OCI-LY3 (cell line): ENCODE results near the gene GCK.
A peak's percentile ranks its signal among the peaks of the same experiment; 100 is the strongest.

Experiments
- H2AFZ ChIP-seq: fragments of 200-600, 300-600 bp; shearing (Covaris generic); 2 replicates; pipeline ENCODE4 v1.6.0; 2014; ENCODE audit warnings: antibody characterized with exemption, low read depth, low read length
- H3K27ac ChIP-seq: fragments of 200-600, 300-600 bp; sonication (generic); 2 replicates; pipeline ENCODE4 v1.5.1; 2014; ENCODE audit warnings: mild to moderate bottlenecking, low read length, moderate library complexity, mixed read lengths
- H3K27me3 ChIP-seq: fragments of 200-600, 300-600 bp; sonication (generic); 2 replicates; pipeline ENCODE4 v1.6.1; 2014; ENCODE audit warnings: low read depth, low read length, mixed read lengths
- H3K36me3 ChIP-seq: fragments of 200-600, 300-600 bp; sonication (generic); replicated peaks from 2 replicates; pipeline ENCODE3; 2014; ENCODE audit warnings: low read depth, low read length, mixed read lengths
- H3K4me1 ChIP-seq: fragments of 300-600, 200-600 bp; sonication (generic); 2 replicates; pipeline ENCODE4 v1.6.1; 2014; ENCODE audit warnings: low read length, mixed read lengths
- H3K4me2 ChIP-seq: fragments of 200-600, 300-600 bp; sonication (generic); 2 replicates; pipeline ENCODE4 v1.6.1; 2014; ENCODE audit warnings: low read length, mixed read lengths
- H3K4me3 ChIP-seq: fragments of 300-600, 200-600 bp; sonication (generic); 2 replicates; pipeline ENCODE4 v1.5.1; 2014; ENCODE audit warnings: antibody characterized with exemption, mild to moderate bottlenecking, low read length, moderate library complexity
- H3K79me2 ChIP-seq: fragments of 300-600, 200-600 bp; shearing (Covaris generic); 2 replicates; pipeline ENCODE4 v1.6.1; 2014; ENCODE audit warnings: mild to moderate bottlenecking, low read length, mixed read lengths
- H3K9ac ChIP-seq: fragments of 300-600, 200-600 bp; shearing (Covaris generic); 2 replicates; pipeline ENCODE4 v1.6.0; 2014; ENCODE audit warnings: mild to moderate bottlenecking, low read length, moderate library complexity
- H3K9me3 ChIP-seq: fragments of 200-600, 300-600 bp; shearing (Covaris generic); 2 replicates; pipeline ENCODE4 v1.6.1; 2014; ENCODE audit warnings: low read length, mixed read lengths; ENCODE audit not compliant: insufficient read depth
- H4K20me1 ChIP-seq: fragments of 200-600, 300-600 bp; sonication (generic); 2 replicates; pipeline ENCODE4 v1.6.1; 2016; ENCODE audit warnings: low read length, mixed read lengths; ENCODE audit not compliant: insufficient read depth
- EZH2phosphoT487 ChIP-seq: fragments of 200-600 bp; shearing (Covaris generic); IDR thresholded peaks from 2 replicates; pipeline ENCODE4 v1.6.1; 2018; ENCODE audit warnings: antibody characterized with exemption, mixed run types, low read depth
- TF ChIP-seq, protein P1 (sequence below): fragments of 200-600, 300-600 bp; sonication (generic); IDR thresholded peaks from 2 replicates; pipeline ENCODE4 v1.5.1; 2014; ENCODE audit warnings: antibody characterized with exemption, low read length, low read depth

The GCK gene

DNA sequence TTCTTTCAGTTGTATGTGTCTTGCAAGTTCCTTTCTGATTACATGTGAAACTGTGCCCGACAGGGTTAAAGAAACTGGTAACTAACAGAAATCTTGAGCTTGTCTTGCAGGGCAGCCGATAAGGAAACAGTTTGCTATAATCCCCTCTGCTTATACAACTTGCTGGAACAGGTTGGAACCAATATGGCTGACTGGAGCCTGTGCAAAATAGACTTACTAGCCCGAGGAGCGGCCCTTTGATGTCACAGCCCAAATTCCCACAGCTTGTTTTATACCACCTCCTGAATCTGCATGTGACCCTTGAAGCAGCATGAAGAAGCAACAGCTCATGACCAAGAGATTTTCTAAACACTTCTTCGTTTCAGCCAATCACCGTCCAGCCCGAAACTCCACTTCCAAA lies 8.2 kb upstream of the GCK start:
- H2AFZ ChIP-seq, result no peak overlapping the region
- H3K4me2 ChIP-seq, result no peak overlapping the region
- no peak overlapping the region for H3K27ac ChIP-seq
- H3K4me3 ChIP-seq, result no peak overlapping the region
- no peak for TF ChIP-seq EZH2phosphoT487
- H3K4me1 ChIP-seq, result peaks cover 18% of the 10 kb centered on the region
- no peaks in the 10 kb centered on the region for H3K36me3 ChIP-seq
- no peak overlapping the region for H3K9ac ChIP-seq
- no peaks in the 10 kb centered on the region for H3K9me3 ChIP-seq
- 0 out of 2 replicates have a peak, but pooled peaks cover 2% of the 10 kb centered on the region for H3K27me3 ChIP-seq
- peaks cover 17% of the 10 kb centered on the region for H3K79me2 ChIP-seq
- no peaks in the 10 kb centered on the region for H4K20me1 ChIP-seq

DNA sequence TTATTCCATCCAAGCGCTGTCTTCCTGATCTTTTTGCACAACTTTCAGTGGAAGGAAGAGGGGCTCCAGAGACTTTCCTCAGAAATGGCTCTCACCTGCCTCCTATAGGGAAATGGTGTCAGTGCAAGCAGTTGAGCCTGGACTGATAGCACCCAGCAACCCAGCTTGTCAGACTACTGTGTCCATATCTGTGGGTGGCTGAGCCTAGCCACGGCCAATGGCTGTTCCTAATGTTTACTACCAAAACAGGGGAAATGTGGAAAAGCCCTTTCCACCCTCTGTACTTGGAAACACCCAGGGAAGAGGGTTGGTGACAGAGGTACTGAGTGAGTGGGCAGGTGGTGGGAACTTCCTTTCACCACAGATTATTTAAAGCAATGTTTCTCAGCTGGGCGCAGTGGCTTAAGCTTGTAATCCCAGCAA lies 7.2 kb upstream of the GCK start:
- Histone ChIP-seq H4K20me1 (no peaks in the 10 kb centered on the region), H3K9ac (no peak overlapping the region), H3K27ac (no peak overlapping the region), H3K36me3 (no peaks in the 10 kb centered on the region), H3K79me2 (peaks cover 7% of the 10 kb centered on the region), H3K4me1 (peaks cover 9% of the 10 kb centered on the region; the same call in 1 of the 2 replicates), H3K27me3 (peaks cover 2% of the 10 kb centered on the region; the same call in 1 of the 2 replicates), H3K4me3 (no peak overlapping the region), H3K4me2 (0 out of 2 replicates have a peak overlapping the region, but pooled peaks have one; percentile 8), H3K9me3 (no peaks in the 10 kb centered on the region), H2AFZ (peak overlapping the region; percentile 43; the same call in 1 of the 2 replicates)
- TF ChIP-seq, protein P1, sequence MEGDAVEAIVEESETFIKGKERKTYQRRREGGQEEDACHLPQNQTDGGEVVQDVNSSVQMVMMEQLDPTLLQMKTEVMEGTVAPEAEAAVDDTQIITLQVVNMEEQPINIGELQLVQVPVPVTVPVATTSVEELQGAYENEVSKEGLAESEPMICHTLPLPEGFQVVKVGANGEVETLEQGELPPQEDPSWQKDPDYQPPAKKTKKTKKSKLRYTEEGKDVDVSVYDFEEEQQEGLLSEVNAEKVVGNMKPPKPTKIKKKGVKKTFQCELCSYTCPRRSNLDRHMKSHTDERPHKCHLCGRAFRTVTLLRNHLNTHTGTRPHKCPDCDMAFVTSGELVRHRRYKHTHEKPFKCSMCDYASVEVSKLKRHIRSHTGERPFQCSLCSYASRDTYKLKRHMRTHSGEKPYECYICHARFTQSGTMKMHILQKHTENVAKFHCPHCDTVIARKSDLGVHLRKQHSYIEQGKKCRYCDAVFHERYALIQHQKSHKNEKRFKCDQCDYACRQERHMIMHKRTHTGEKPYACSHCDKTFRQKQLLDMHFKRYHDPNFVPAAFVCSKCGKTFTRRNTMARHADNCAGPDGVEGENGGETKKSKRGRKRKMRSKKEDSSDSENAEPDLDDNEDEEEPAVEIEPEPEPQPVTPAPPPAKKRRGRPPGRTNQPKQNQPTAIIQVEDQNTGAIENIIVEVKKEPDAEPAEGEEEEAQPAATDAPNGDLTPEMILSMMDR, result peak; percentile 89
- TF ChIP-seq EZH2phosphoT487, result no peak

DNA sequence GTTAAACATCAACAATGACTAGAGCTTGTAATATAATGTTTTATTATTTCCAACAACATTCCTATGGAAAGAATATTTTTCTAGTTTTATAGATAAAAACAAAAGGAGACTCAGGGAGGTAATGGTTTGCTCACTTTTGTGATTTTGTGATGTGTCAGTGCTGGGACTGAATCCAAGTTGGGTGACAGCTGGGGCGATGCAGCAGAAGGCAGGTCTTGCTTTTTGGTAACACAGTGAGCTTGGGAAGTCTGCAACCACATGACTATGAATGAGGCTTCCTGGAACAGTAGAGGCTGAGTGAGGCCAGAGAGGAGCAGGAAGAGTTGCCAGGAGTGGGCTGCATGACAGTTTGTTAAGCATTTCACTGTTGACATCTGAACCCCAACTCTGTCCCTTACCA lies 6.7 kb upstream of the GCK start:
- H3K4me1 ChIP-seq, result peaks cover 9% of the 10 kb centered on the region; the same call in 1 of the 2 replicates
- no peak overlapping the region for H3K4me3 ChIP-seq
- peaks cover 1% of the 10 kb centered on the region for H3K79me2 ChIP-seq
- H3K36me3 ChIP-seq, result no peaks in the 10 kb centered on the region
- peak overlapping the region; percentile 43; the same call in 1 of the 2 replicates for H2AFZ ChIP-seq
- no peak overlapping the region for H3K27ac ChIP-seq
- H4K20me1 ChIP-seq, result no peaks in the 10 kb centered on the region
- no peaks in the 10 kb centered on the region for H3K9me3 ChIP-seq
- no peak overlapping the region for H3K4me2 ChIP-seq
- H3K27me3 ChIP-seq, result peaks cover 2% of the 10 kb centered on the region; the same call in 1 of the 2 replicates
- H3K9ac ChIP-seq, result no peak overlapping the region
- TF ChIP-seq EZH2phosphoT487, result no peak
- TF ChIP-seq, protein P1, result no peak

DNA sequence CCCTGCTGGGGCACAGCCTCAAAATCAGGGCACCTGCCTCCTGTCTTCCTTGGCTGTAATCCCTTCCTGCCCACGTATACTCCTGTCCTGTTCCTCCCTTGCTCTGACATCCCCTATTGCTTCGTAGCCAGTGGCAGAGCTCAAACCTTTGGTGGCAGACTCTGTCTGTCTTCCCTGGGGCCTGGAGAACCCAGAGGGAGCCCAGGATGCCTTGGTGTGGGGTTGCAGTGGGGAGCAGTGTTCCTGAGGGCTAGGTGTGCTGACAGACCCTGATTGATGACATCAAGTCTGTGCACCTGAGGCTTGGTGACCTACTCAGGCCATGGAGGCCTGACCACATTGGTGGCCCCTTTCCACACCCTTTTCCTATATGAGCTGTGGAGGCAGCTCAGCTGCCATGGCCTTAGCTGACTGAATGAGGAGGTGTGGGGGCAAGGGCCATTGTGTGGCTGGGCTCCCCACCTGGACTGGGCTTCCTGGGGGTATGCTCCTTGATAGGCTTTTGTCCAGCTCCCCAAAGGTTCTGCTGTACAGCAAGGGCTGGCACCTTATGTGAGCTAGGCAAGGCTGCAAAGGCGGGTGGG lies 5.4 kb upstream of the GCK start:
- Histone ChIP-seq H3K4me1 (peaks cover 9% of the 10 kb centered on the region; the same call in 1 of the 2 replicates), H3K27ac (no peak overlapping the region), H3K79me2 (no peaks in the 10 kb centered on the region), H2AFZ (no peak overlapping the region), H3K9ac (no peak overlapping the region), H4K20me1 (no peaks in the 10 kb centered on the region), H3K4me3 (no peak overlapping the region), H3K27me3 (peaks cover 2% of the 10 kb centered on the region; the same call in 1 of the 2 replicates), H3K4me2 (no peak overlapping the region), H3K9me3 (no peaks in the 10 kb centered on the region), H3K36me3 (no peaks in the 10 kb centered on the region)
- TF ChIP-seq, protein P1, result no peak
- no peak for TF ChIP-seq EZH2phosphoT487
